H9 (cell line): ENCODE measurements around the gene KIAA1958. TPM values are rescaled to one million over a fixed set of nuclear protein-coding genes. Genes with fewer than 3 reads are reported as not detected.

Experiments
- DNase-seq: peaks from one replicate; pipeline ENCODE4 v3.0.0-alpha.2; 2017
- H2AFZ ChIP-seq: one replicate; pipeline ENCODE4 v1.6.1; 2013; ENCODE audit warnings: mild to moderate bottlenecking, low read length, control low read depth, moderate library complexity
- H2AK5ac ChIP-seq: 2 replicates; pipeline ENCODE4 v1.6.1; 2013; ENCODE audit warnings: low read length, control low read depth, mixed read lengths; ENCODE audit not compliant: insufficient read length
- H2BK120ac ChIP-seq: one replicate; pipeline ENCODE4 v1.6.1; 2013; ENCODE audit warnings: low read depth, mild to moderate bottlenecking, low read length, control low read depth, inconsistent platforms; ENCODE audit not compliant: poor library complexity, severe bottlenecking
- H2BK12ac ChIP-seq: 2 replicates; pipeline ENCODE4 v1.6.1; 2013; ENCODE audit warnings: low read length, control low read depth, mixed read lengths, low read depth; ENCODE audit not compliant: insufficient read length
- H2BK15ac ChIP-seq: 2 replicates; pipeline ENCODE4 v1.6.1; 2013; ENCODE audit warnings: low read depth, low read length, control low read depth
- H2BK20ac ChIP-seq: one replicate; pipeline ENCODE4 v1.6.1; 2013; ENCODE audit warnings: low read depth, mild to moderate bottlenecking, low read length, control low read depth, inconsistent platforms; ENCODE audit not compliant: poor library complexity, severe bottlenecking
- H2BK5ac ChIP-seq: 2 replicates; pipeline ENCODE4 v1.6.1; 2013; ENCODE audit warnings: low read length, control low read depth, mixed read lengths; ENCODE audit not compliant: insufficient read length
- H3K14ac ChIP-seq: 2 replicates; pipeline ENCODE4 v1.6.1; 2013; ENCODE audit warnings: low read length, control low read depth; ENCODE audit not compliant: insufficient read depth
- H3K18ac ChIP-seq: 2 replicates; pipeline ENCODE4 v1.6.1; 2013; ENCODE audit warnings: low read depth, mild to moderate bottlenecking, mixed read lengths, low read length, control low read depth; ENCODE audit not compliant: insufficient read length
- H3K23ac ChIP-seq: 2 replicates; pipeline ENCODE4 v1.6.1; 2013; ENCODE audit warnings: low read length, control low read depth, mixed read lengths, low read depth; ENCODE audit not compliant: insufficient read length
- H3K23me2 ChIP-seq: 2 replicates; pipeline ENCODE4 v1.6.1; 2013; ENCODE audit warnings: low read depth, mild to moderate bottlenecking, mixed read lengths, low read length, control low read depth; ENCODE audit not compliant: insufficient read length, poor library complexity, severe bottlenecking
- H3K27ac ChIP-seq: 2 replicates; pipeline ENCODE4 v1.5.1; 2013; ENCODE audit warnings: low read length, control low read depth, mixed read lengths, low read depth; ENCODE audit not compliant: insufficient read length
- H3K27me3 ChIP-seq: 2 replicates; pipeline ENCODE4 v1.6.1; 2013; ENCODE audit warnings: low read length, control low read depth, inconsistent platforms; ENCODE audit not compliant: insufficient read depth
- H3K4ac ChIP-seq: 2 replicates; pipeline ENCODE4 v1.6.1; 2013; ENCODE audit warnings: low read depth, mild to moderate bottlenecking, control low read depth, inconsistent platforms, low read length, moderate library complexity
- H3K4me1 ChIP-seq: 2 replicates; pipeline ENCODE4 v1.6.1; 2013; ENCODE audit warnings: low read length, control low read depth, inconsistent platforms; ENCODE audit not compliant: insufficient read depth
- H3K4me2 ChIP-seq: 2 replicates; pipeline ENCODE4 v1.6.1; 2013; ENCODE audit warnings: low read length, control low read depth, mixed read lengths; ENCODE audit not compliant: insufficient read length, insufficient read depth
- H3K56ac ChIP-seq: 2 replicates; pipeline ENCODE4 v1.6.1; 2013; ENCODE audit warnings: low read depth, mild to moderate bottlenecking, mixed read lengths, low read length, control low read depth; ENCODE audit not compliant: insufficient read length
- H3K79me1 ChIP-seq: 2 replicates; pipeline ENCODE4 v1.6.1; 2013; ENCODE audit warnings: low read depth, mild to moderate bottlenecking, moderate library complexity, low read length, control low read depth, inconsistent platforms; ENCODE audit not compliant: insufficient read depth, poor library complexity, severe bottlenecking
- H3K79me2 ChIP-seq: 2 replicates; pipeline ENCODE4 v1.6.1; 2013; ENCODE audit warnings: low read length, control low read depth, inconsistent platforms; ENCODE audit not compliant: insufficient read depth
- H3K9ac ChIP-seq: 2 replicates; pipeline ENCODE4 v1.6.1; 2013; ENCODE audit warnings: low read length, control low read depth, mixed read lengths; ENCODE audit not compliant: insufficient read length; ENCODE audit errors: extremely low read depth
- H3K9me3 ChIP-seq: one replicate; pipeline ENCODE4 v1.6.1; 2013; ENCODE audit warnings: low read depth, low read length, inconsistent platforms; ENCODE audit not compliant: control insufficient read depth
- H3T11ph ChIP-seq: one replicate; pipeline ENCODE4 v1.6.1; 2013; ENCODE audit warnings: mild to moderate bottlenecking, low read length, control low read depth, inconsistent platforms
- H4K20me1 ChIP-seq: one replicate; pipeline ENCODE4 v1.6.1; 2013; ENCODE audit not compliant: control insufficient read depth, insufficient read length, insufficient read depth
- H4K5ac ChIP-seq: 2 replicates; pipeline ENCODE4 v1.6.1; 2013; ENCODE audit warnings: low read depth, mild to moderate bottlenecking, mixed read lengths, low read length, control low read depth; ENCODE audit not compliant: insufficient read length
- H4K8ac ChIP-seq: replicated peaks from 2 replicates; pipeline ENCODE4 v1.6.1; 2013; ENCODE audit warnings: low read length, control low read depth, mixed read lengths, low read depth; ENCODE audit not compliant: insufficient read length
- H4K91ac ChIP-seq: 2 replicates; pipeline ENCODE4 v1.6.1; 2013; ENCODE audit warnings: low read depth, mild to moderate bottlenecking, moderate library complexity, mixed read lengths, low read length, control low read depth; ENCODE audit not compliant: insufficient read length
- H3K27ac Mint-ChIP-seq, 3 experiments: 2 replicates in 2 of 3; 3 replicates in 1 of 3; pipeline ENCODE4 v1.8.0; 2020 to 2021; ENCODE audit warnings: mixed read lengths in 3 of 3, mild to moderate bottlenecking in 1 of 3, moderate library complexity in 1 of 3
- H3K27me3 Mint-ChIP-seq: 2 replicates; pipeline ENCODE4 v1.8.0; 2021; ENCODE audit warnings: low read depth, mild to moderate bottlenecking, moderate library complexity, mixed read lengths
- H3K36me3 Mint-ChIP-seq, 3 experiments: 2 replicates in 2 of 3; 3 replicates in 1 of 3; pipeline ENCODE4 v1.8.0; 2020 to 2021; ENCODE audit warnings: low read depth in 3 of 3, mixed read lengths in 3 of 3; ENCODE audit not compliant: insufficient read depth in 1 of 3
- H3K4me1 Mint-ChIP-seq, 2 experiments: 2 replicates each; pipeline ENCODE4 v1.8.0; 2020; ENCODE audit warnings: mixed read lengths in 2 of 2
- H3K4me3 Mint-ChIP-seq, 2 experiments: 2 replicates in 1 of 2; 3 replicates in 1 of 2; pipeline ENCODE4 v1.8.0; 2020 to 2021; ENCODE audit warnings: mild to moderate bottlenecking in 2 of 2, mixed read lengths in 2 of 2, moderate library complexity in 1 of 2
- H3K9me3 Mint-ChIP-seq, 2 experiments: 2 replicates in 1 of 2; 3 replicates in 1 of 2; pipeline ENCODE4 v1.8.0; 2020; ENCODE audit warnings: mild to moderate bottlenecking in 2 of 2, mixed read lengths in 2 of 2, moderate library complexity in 1 of 2
- CTCF ChIP-seq: fragments of 200-600 bp; sonication (generic); conservative IDR thresholded peaks from 3 replicates; pipeline ENCODE4 v1.8.0; 2021; ENCODE audit warnings: antibody characterized with exemption, mild to moderate bottlenecking
- WGBS: extraction: QIAGEN DNeasy Blood & Tissue Kit; methylation state at CpG from one replicate; pipeline ENCODE4 v1.1.7; 2013; ENCODE audit warnings: missing lambda C conversion rate, low lambda C conversion rate, mixed read lengths; ENCODE audit not compliant: insufficient read length; ENCODE audit errors: extremely low coverage; 5-methylcytosine and 5-hydroxymethylcytosine counted together
- total RNA-seq: library from RNA; stranded (reverse); gene quantifications from 2 replicates; pipeline ENCODE4 v1.2.1, GENCODE V29; 2021

The KIAA1958 gene
- total RNA-seq, 1 experiment from 2014 or later, result 34.0 TPM

- Histone ChIP-seq H3K27me3 (no peaks in the 10 kb centered on the region), H4K5ac (no peak overlapping the region), H4K91ac (no peak overlapping the region), H3K23me2 (no peaks in the 10 kb centered on the region), H4K8ac (no peak overlapping the region), H3K4ac (no peak overlapping the region), H2AK5ac (no peak overlapping the region), H3K14ac (no peak overlapping the region), H2BK15ac (no peak overlapping the region), H2BK5ac (no peak overlapping the region), H3K9ac (no peak overlapping the region), H3K79me1 (no peaks in the 10 kb centered on the region), H3K4me1 (no peaks in the 10 kb centered on the region), H2BK120ac (no peak overlapping the region), H3K9me3 (no peaks in the 10 kb centered on the region), H2BK20ac (no peak overlapping the region), H3K18ac (no peak overlapping the region), H3K56ac (no peak overlapping the region), H4K20me1 (no peaks in the 10 kb centered on the region), H3K27ac (peak overlapping the region; percentile 7), H3K23ac (no peak overlapping the region), H2BK12ac (no peak overlapping the region), H3K4me2 (no peak overlapping the region), H3T11ph (no peak overlapping the region), H3K79me2 (no peaks in the 10 kb centered on the region), H2AFZ (no peak overlapping the region)
- no peak for DNase-seq
- H3K4me3 Mint-ChIP-seq, result no peak overlapping the region
- no peaks in the 10 kb centered on the region for H3K9me3 Mint-ChIP-seq
- H3K4me1 Mint-ChIP-seq, result peaks cover 9 to 13% of the 10 kb centered on the region in 2 experiments
- no peaks in the 10 kb centered on the region for H3K27me3 Mint-ChIP-seq
- no CpG with 5 or more reads among the region's 6 CpGs for WGBS
- H3K27ac Mint-ChIP-seq, result peak overlapping the region; percentile 68 to 89 (median 70); a peak in 5 of 7 replicates
- no peak for TF ChIP-seq CTCF
- H3K36me3 Mint-ChIP-seq, result peaks cover 0 to 4% (median 0%) of the 10 kb centered on the region in 3 experiments; a peak in 1 of 7 replicates
These were observed 143.3 kb downstream of the KIAA1958 start for GRCh38 chr9:112629671-112630485.
